ENCODE results near the gene TIMM21.

- TF ChIP-seq HDAC6 (IDR thresholded peaks at IDR 0.05; ENCODE audit: low read depth, low read length) (no peak), MAZ (IDR thresholded peaks at IDR 0.05; ENCODE audit: borderline replicate concordance, low read depth, low read length) (no peak), MAZ (CRISPR knock-in tag; IDR thresholded peaks at IDR 0.05; ENCODE audit: low read depth) (no peak), TARDBP (CRISPR knock-in tag; IDR thresholded peaks at IDR 0.05) (no peak), HMGA1 (CRISPR knock-in tag; conservative IDR thresholded peaks at IDR 0.05) (no peak), ZHX1 (CRISPR knock-in tag; IDR thresholded peaks at IDR 0.05; ENCODE audit: low read depth) (no peak), ZNF792 (CRISPR knock-in tag; IDR thresholded peaks at IDR 0.05) (no peak), USF2 (IDR thresholded peaks at IDR 0.05; ENCODE audit: low read depth, low read length) (no peak), USF2 (CRISPR knock-in tag; IDR thresholded peaks at IDR 0.05; ENCODE audit: borderline replicate concordance) (no peak), RFX1 (IDR thresholded peaks at IDR 0.05) (no peak), ZBTB33 (CRISPR knock-in tag; IDR thresholded peaks at IDR 0.05) (no peak)
These were observed 48.1 kb downstream of the TIMM21 start for GRCh38 chr18:74196220-74197119.

All from HepG2 (cell line).